Tibial nerve (tissue), 4 donors: ENCODE results near the gene ZNF574. TPM values are rescaled to one million over a fixed set of nuclear protein-coding genes. Genes with fewer than 3 reads are reported as not detected.

Source experiments
- DNase-seq, 2 donors: peaks; one replicate each; pipeline ENCODE4 v3.0.0-alpha.2; 2019; ENCODE audit warnings: low spot score in 2 of 2
- H3K27ac ChIP-seq, 4 donors: fragments of 200-600 bp; sonication (generic) in 3 of 4; one replicate each; pipeline ENCODE4 v1.5.1; 2017 to 2019; ENCODE audit warnings: mild to moderate bottlenecking in 1 of 4
- H3K27me3 ChIP-seq, 2 donors: fragments of 200-600 bp; sonication (generic) in 1 of 2; one replicate each; pipeline versions ENCODE4 v1.5.1 to v1.6.0; 2017 to 2019
- H3K36me3 ChIP-seq, 3 donors: fragments of 200-600 bp; sonication (generic); one replicate each; pipeline ENCODE4 v1.5.1; 2018 to 2019
- H3K4me1 ChIP-seq, 4 donors: fragments of 200-600 bp; sonication (generic) in 3 of 4; one replicate each; pipeline ENCODE4 v1.5.1; 2017 to 2019
- H3K4me3 ChIP-seq, 4 donors: fragments of 200-600 bp; sonication (generic) in 3 of 4; one replicate each; pipeline ENCODE4 v1.5.1; 2017 to 2019; ENCODE audit warnings: mild to moderate bottlenecking in 1 of 4, moderate library complexity in 1 of 4
- H3K9me3 ChIP-seq, 4 donors: fragments of 200-600 bp; sonication (generic) in 3 of 4; one replicate each; pipeline ENCODE4 v1.5.1; 2017 to 2019
- CTCF ChIP-seq, 5 experiments: fragments of 200-600 bp in 3 of 5; fragments of 450-650 bp in 2 of 5; sonication (generic) in 3 of 5; IDR thresholded peaks; one replicate each; pipeline ENCODE4 v1.5.1; 2016 to 2019; ENCODE audit warnings: antibody characterized with exemption in 5 of 5, mild to moderate bottlenecking in 3 of 5, moderate library complexity in 2 of 5
- EP300 ChIP-seq, 2 donors: sonication (generic); formaldehyde crosslinking; IDR thresholded peaks; one replicate each; pipeline ENCODE4 v1.6.1; 2017; ENCODE audit warnings: antibody characterized with exemption in 2 of 2, mild to moderate bottlenecking in 1 of 2
- POLR2A ChIP-seq, 2 donors: fragments of 450-650 bp; IDR thresholded peaks; one replicate each; pipeline ENCODE4 v1.6.1; 2017; ENCODE audit warnings: antibody characterized with exemption in 2 of 2, mild to moderate bottlenecking in 2 of 2, moderate library complexity in 2 of 2
- WGBS, 2 donors: methylation state at CpG; one replicate each; pipeline ENCODE4 v1.1.5; 2018; 5-methylcytosine and 5-hydroxymethylcytosine counted together
- total RNA-seq, 4 donors: library from RNA; depleted of rRNA; stranded (reverse); fragments of >200 nt; gene quantifications; one replicate each; pipeline ENCODE4 v1.1.0, GENCODE V29; 2016

Gene ZNF574, protein sequence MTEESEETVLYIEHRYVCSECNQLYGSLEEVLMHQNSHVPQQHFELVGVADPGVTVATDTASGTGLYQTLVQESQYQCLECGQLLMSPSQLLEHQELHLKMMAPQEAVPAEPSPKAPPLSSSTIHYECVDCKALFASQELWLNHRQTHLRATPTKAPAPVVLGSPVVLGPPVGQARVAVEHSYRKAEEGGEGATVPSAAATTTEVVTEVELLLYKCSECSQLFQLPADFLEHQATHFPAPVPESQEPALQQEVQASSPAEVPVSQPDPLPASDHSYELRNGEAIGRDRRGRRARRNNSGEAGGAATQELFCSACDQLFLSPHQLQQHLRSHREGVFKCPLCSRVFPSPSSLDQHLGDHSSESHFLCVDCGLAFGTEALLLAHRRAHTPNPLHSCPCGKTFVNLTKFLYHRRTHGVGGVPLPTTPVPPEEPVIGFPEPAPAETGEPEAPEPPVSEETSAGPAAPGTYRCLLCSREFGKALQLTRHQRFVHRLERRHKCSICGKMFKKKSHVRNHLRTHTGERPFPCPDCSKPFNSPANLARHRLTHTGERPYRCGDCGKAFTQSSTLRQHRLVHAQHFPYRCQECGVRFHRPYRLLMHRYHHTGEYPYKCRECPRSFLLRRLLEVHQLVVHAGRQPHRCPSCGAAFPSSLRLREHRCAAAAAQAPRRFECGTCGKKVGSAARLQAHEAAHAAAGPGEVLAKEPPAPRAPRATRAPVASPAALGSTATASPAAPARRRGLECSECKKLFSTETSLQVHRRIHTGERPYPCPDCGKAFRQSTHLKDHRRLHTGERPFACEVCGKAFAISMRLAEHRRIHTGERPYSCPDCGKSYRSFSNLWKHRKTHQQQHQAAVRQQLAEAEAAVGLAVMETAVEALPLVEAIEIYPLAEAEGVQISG
- 10 to 100 TPM; 14.3 to 22.2 (median 17.5) TPM for total RNA-seq

GRCh38 chr19:42075616-42076379 lies at the start of gene ZNF574:
TSS of gene ZNF574 (plus strand) at chr19:42076166. CDS start at chr19:42078607, 2,441 bp downstream.
- 0% methylated on average over 64 to 67 of the region's 80 CpGs for WGBS, 2 donors
- Histone ChIP-seq H3K27me3 (no peaks in the 10 kb centered on the region), H3K27ac (peak within 1 kb of the TSS; percentile 97 to 99 (median 98)), H3K4me3 (peak within 1 kb of the TSS; percentile 75 to 98 (median 84)), H3K4me1 (peaks cover 0 to 25% (median 11%) of the 10 kb centered on the region in 4 donors), H3K36me3 (peaks cover 7 to 30% (median 15%) of the 10 kb centered on the region in 3 donors), H3K9me3 (no peaks in the 10 kb centered on the region)
- TF ChIP-seq EP300 (IDR thresholded peaks at IDR 0.05) (peak; percentile 58 to 99), CTCF (IDR thresholded peaks at IDR 0.05) (peak in 2 of 5 experiments; percentile 17 to 38), POLR2A (IDR thresholded peaks at IDR 0.05) (peak; percentile 67 to 92)
- DNase-seq: peak; percentile 97

- Histone ChIP-seq H3K4me3 (no peak overlapping the region), H3K9me3 (no peaks in the 10 kb centered on the region), H3K36me3 (no peaks in the 10 kb centered on the region), H3K4me1 (no peaks in the 10 kb centered on the region), H3K27me3 (no peaks in the 10 kb centered on the region), H3K27ac (no peak overlapping the region)
- 56% methylated on average over 8 of the region's 8 CpGs for WGBS, 2 donors
- DNase-seq: no peak
- TF ChIP-seq POLR2A (IDR thresholded peaks at IDR 0.05) (no peak), EP300 (IDR thresholded peaks at IDR 0.05) (no peak), CTCF (IDR thresholded peaks at IDR 0.05) (peak in 1 of 5 experiments; percentile 16)
These were observed 47.4 kb upstream of the ZNF574 start for GRCh38 chr19:42028304-42029216.

- Histone ChIP-seq H3K27me3 (no peaks in the 10 kb centered on the region), H3K4me3 (no peak overlapping the region), H3K27ac (no peak overlapping the region), H3K4me1 (no peaks in the 10 kb centered on the region), H3K9me3 (no peaks in the 10 kb centered on the region), H3K36me3 (no peaks in the 10 kb centered on the region)
- TF ChIP-seq POLR2A (IDR thresholded peaks at IDR 0.05) (no peak), EP300 (IDR thresholded peaks at IDR 0.05) (no peak), CTCF (IDR thresholded peaks at IDR 0.05) (no peak)
- 84 to 85% methylated on average over 7 of the region's 7 CpGs for WGBS, 2 donors
- no peak for DNase-seq
These were observed 45.1 kb upstream of the ZNF574 start for GRCh38 chr19:42030645-42031440.

DNA sequence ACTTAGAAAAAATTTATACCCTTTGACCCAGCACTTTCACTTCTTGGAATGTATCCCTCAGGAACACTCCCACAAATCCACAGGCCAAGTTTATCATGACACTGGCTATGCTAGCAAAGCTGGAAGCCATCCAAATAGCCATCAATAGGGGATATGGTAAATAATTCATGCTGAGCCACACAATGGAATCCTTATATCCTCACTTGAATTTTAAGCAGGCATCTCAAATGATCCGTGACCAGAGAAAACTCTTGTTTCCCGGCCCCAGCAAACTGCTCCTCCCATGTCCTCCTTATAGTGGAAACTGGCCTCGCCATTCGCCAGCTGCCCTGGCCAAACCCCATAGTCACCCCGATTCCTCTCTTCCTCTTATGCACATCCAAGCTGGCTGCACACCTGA lies 43.5 kb upstream of the ZNF574 start:
- Histone ChIP-seq H3K27me3 (no peaks in the 10 kb centered on the region), H3K27ac (no peak overlapping the region), H3K4me1 (no peaks in the 10 kb centered on the region), H3K4me3 (no peak overlapping the region), H3K36me3 (no peaks in the 10 kb centered on the region), H3K9me3 (no peaks in the 10 kb centered on the region)
- 34 to 41% methylated on average over 5 of the region's 5 CpGs for WGBS, 2 donors
- DNase-seq: no peak
- no peak for TF ChIP-seq CTCF (IDR thresholded peaks at IDR 0.05)
- no peak for TF ChIP-seq POLR2A (IDR thresholded peaks at IDR 0.05)
- TF ChIP-seq EP300 (IDR thresholded peaks at IDR 0.05): no peak
